GM19467 (cell line): ENCODE measurements around the gene DNAL1.
"Not testable (repeated sequence)": the region's sequence is repeated elsewhere in the genome, so short reads cannot be mapped to it uniquely, and the experiment has no call there.

ENCODE experiments used
- ATAC-seq: cut with Tn5 transposase; IDR thresholded peaks from one replicate; pipeline ENCODE4 v1.9.1; 2021; ENCODE audit warnings: mild to moderate bottlenecking, moderate library complexity; ENCODE audit not compliant: unreplicated experiment

DNAL1 gene

GRCh38 chr14:73637830-73638229 lies 7.0 kb upstream of the DNAL1 start:
- ATAC-seq = no peak

GRCh38 chr14:73640796-73641365 lies 3.9 kb upstream of the DNAL1 start:
- no peak for ATAC-seq

- ATAC-seq = no peak
These were observed 443 bp downstream of the DNAL1 start for GRCh38 chr14:73645248-73645610.

GRCh38 chr14:73651005-73651404 lies 6.2 kb downstream of the DNAL1 start:
- ATAC-seq = no peak

- ATAC-seq = no peak
These were observed 11.1 kb downstream of the DNAL1 start for GRCh38 chr14:73655851-73656250.

GRCh38 chr14:73659202-73659601 lies 14.4 kb downstream of the DNAL1 start:
- not testable (repeated sequence) for ATAC-seq

- ATAC-seq = no peak
These were observed 15.7 kb downstream of the DNAL1 start for GRCh38 chr14:73660511-73660910.

GRCh38 chr14:73661872-73662271 lies 17.1 kb downstream of the DNAL1 start:
- ATAC-seq = no peak

- no peak for ATAC-seq
These were observed 17.7 kb downstream of the DNAL1 start for GRCh38 chr14:73662487-73662943.

GRCh38 chr14:73663548-73664212 lies 18.9 kb downstream of the DNAL1 start:
- no peak for ATAC-seq

GRCh38 chr14:73665130-73665529 lies 20.3 kb downstream of the DNAL1 start:
- ATAC-seq = no peak

- ATAC-seq = no peak
These were observed 21.8 kb downstream of the DNAL1 start for GRCh38 chr14:73666583-73666982.

- ATAC-seq = no peak
These were observed 23.1 kb downstream of the DNAL1 start for GRCh38 chr14:73667854-73668253.

GRCh38 chr14:73674986-73675385 lies 30.2 kb downstream of the DNAL1 start:
- no peak for ATAC-seq

GRCh38 chr14:73678698-73679097 lies 33.9 kb downstream of the DNAL1 start:
- no peak for ATAC-seq

- ATAC-seq = no peak
These were observed 36.0 kb downstream of the DNAL1 start for GRCh38 chr14:73680821-73681220.

GRCh38 chr14:73684627-73685026 lies 39.8 kb downstream of the DNAL1 start:
- no peak for ATAC-seq

- ATAC-seq = no peak
These were observed 40.5 kb downstream of the DNAL1 start for GRCh38 chr14:73685328-73685727.

GRCh38 chr14:73686901-73687300 lies 42.1 kb downstream of the DNAL1 start:
- ATAC-seq = no peak

- ATAC-seq = no peak
These were observed 49.3 kb downstream of the DNAL1 start for GRCh38 chr14:73694083-73694482.

- no peak for ATAC-seq
These were observed 50.3 kb downstream of the DNAL1 start for GRCh38 chr14:73695082-73695481.

- peak; percentile 45 for ATAC-seq
These were observed 51.2 kb downstream of the DNAL1 start for GRCh38 chr14:73695997-73696396.
